ENCODE data around the gene PYCR2.
"Not testable (repeated sequence)": the region's sequence is repeated elsewhere in the genome, so short reads cannot be mapped to it uniquely, and the experiment has no call there.

The PYCR2 gene

GRCh38 chr1:225941942-225942222 is 17.8 kb upstream of the PYCR2 start:
- DNase-seq = no peak

- DNase-seq = no peak
Measured at GRCh38 chr1:225941187-225941941, 17.3 kb upstream of the PYCR2 start, which contains the start of gene LEFTY2. Gene LEFTY2 (minus strand): TSS chr1:225941220. CDS start chr1:225941140, 80 bp downstream.

GRCh38 chr1:225940385-225941151 is 16.5 kb upstream of the PYCR2 start:
- DNase-seq = no peak

GRCh38 chr1:225939939-225940310 is 15.9 kb upstream of the PYCR2 start:
- not testable (repeated sequence) for DNase-seq

- not testable (repeated sequence) for DNase-seq
Measured at GRCh38 chr1:225939097-225939938, 15.3 kb upstream of the PYCR2 start.

- no peak for DNase-seq
Measured at GRCh38 chr1:225937048-225937968, 13.3 kb upstream of the PYCR2 start.

DNA sequence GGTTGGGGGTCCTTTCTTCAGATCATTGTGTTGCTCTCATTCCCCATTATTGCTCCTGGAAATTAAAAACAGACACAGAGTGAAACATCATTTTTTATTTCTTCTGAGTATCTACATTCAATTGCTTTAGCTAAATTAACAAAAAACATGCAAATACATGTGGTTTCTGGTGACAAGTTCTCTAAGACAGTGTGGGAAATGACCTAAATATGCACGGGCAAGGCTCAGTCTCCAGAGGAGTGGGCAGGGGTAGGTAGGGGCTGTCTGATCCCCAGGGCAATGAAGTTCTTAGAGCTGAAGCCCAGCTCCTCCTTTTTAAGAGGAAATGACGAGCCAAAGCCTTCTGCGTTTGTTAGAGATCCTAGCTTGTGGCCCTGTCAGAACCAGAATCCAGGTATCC is 12.5 kb upstream of the PYCR2 start:
- no peak for DNase-seq

DNA sequence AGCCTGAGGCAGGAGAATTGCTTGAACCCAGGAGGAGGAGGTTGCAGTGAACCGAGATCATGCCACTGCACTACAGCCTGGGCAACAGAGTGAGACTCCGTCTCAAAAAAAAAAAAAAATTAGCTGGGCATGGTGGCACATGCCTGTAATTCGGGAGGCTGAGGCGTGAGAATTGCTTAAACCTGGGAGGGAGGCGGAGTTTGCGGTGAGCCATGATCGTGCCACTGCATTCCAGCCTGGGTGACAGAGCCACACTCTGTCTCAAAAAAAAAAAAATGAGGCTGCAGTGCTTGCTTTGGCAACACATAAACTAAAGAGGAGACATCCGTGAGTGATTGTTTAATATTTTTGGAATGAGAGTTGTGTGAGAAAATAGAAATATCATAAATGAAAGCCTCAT is 12.0 kb upstream of the PYCR2 start:
- DNase-seq = not testable (repeated sequence)

- DNase-seq = no peak
Measured at GRCh38 chr1:225934711-225935110, 10.7 kb upstream of the PYCR2 start.

DNA sequence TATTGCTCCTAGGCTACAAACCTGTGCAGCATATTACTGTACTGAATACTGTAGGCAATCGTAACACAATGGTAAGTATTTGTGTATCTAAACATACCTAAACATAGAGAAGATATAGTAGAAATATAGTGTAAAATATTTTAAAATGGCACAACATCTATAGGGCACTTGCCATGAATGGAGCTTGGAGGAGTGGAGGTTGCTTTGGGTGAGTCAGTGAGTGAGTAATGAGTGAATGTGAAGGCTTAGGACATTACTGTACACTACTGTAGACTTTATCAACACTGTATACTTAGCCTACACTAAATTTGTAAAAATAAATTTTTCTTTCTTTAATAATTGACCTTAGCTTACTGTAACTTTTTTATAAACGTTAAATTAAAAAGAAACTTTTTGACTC is 9.0 kb upstream of the PYCR2 start:
- DNase-seq = peak; percentile 57

DNA sequence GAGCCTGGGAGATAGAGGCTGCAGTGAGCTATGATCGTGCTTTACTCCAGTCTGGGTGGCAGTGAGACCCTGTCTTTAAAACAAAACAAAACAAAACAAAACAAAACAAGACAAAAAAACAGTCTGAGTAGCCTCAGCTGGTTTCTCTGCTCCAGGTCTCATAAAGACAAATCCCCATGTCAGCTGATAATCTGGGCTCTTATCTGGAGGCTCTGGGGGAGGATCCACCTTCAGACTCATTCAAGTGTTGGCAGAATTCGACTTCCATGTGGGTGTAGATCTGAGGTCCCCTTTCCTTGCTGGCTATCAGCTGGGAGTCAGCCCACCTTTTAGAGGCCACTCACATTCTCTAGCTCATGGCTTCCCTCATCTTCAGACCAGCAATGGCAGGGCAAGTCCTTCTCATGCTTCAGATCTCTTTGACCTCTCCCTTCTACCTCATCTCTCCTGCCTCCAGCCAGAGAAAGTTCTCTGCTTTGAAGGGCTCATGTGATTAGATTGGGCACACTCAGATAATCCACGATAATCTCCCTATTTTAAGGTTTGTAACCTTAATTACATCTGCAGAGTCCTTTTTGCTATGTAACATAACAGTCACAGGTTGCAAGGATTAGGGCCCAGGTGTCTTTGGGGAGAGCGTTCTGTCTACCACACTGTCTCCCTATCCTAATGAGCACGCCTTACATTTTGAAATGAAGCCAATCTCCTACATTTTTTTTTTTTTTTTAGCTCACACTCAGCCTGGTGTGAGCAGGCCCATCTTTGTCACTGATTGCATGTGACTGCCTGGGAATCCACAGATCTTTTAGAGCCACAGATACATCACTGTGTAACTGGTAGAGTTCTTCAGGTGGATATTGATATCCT is 7.5 kb upstream of the PYCR2 start:
- no peak for DNase-seq

- DNase-seq = no peak
Measured at GRCh38 chr1:225930566-225930965, 6.5 kb upstream of the PYCR2 start.

DNA sequence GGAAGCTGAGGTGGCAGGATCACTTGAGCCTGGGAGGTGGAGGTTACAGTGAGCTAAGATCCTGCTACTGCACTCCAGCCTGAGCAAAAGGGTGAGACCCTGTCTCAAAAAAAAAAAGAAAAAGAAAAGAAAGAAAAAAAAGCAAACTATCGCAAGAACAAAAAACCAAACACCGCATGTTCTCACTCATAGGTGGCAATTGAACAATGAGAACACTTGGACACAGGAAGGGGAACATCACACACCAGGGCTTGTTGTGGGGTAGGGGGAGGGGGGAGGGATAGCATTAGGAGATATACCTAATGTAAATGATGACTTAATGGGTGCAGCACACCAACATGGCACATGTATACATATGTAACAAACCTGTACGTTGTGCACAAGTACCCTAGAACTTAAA is 5.4 kb upstream of the PYCR2 start:
- DNase-seq = not testable (repeated sequence)

- no peak for DNase-seq
Measured at GRCh38 chr1:225928186-225929175, 4.4 kb upstream of the PYCR2 start.

DNA sequence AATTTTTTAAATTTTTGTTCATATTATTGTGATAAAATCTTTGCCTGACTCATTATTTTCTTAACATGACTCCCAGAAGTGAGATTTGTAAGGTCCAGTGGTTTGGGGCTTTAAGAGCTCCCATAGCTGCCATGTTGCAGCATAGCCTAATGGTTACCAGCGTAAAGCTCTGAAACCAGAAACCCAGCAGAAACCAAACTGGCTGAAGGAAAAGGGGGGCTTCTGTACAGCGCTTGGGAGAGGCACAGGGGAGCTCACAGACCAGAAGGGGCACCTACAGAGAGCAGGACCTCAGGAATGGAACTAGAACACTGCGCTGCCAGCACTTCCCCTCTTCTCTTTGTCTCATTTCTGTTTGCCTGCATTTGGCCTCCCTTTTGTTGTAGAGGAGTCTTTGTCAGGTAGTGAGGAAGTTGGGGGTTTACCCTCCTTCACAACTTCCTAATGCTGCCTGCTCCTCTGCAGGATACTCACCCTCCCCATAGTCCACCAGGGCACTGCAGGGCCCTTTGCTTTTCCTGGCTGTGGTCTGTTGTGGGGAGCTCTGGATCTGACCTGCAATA is 2.6 kb upstream of the PYCR2 start:
- no peak for DNase-seq

DNA sequence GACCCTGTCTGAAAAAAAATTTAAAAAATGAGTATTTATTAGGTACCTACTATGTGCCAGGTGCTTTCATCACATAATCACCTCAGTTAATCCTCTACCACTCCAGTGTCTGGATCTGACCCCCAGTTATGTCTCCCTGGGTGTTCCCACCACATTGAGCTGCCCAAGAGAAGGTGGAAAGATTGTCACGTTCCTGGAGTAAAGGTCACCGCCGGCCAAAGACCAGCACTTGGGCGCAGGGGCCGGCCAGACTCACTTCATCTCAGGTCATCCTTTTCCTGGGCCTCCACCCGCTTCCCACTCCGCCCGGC is 714 bp downstream of the PYCR2 start:
- no peak for DNase-seq

GRCh38 chr1:225921734-225922709 is 2.0 kb downstream of the PYCR2 start:
- DNase-seq = no peak

GRCh38 chr1:225919906-225920305 is 4.1 kb downstream of the PYCR2 start:
- peak; percentile 72 for DNase-seq

GRCh38 chr1:225918280-225918679 is 5.8 kb downstream of the PYCR2 start:
- DNase-seq = no peak

Data from fibroblast of upper back skin (primary cell).